Mesothelial cell of epicardium (in vitro differentiated cells): ENCODE results near the gene TTLL6. TPM values are rescaled to one million over a fixed set of nuclear protein-coding genes. Genes with fewer than 3 reads are reported as not detected.
"Not testable (repeated sequence)": the region's sequence is repeated elsewhere in the genome, so short reads cannot be mapped to it uniquely, and the experiment has no call there.

Experiments
- DNase-seq, 2 experiments: peaks; one replicate each; pipeline ENCODE4 v3.0.0; 2021; ENCODE audit warnings: low spot score in 2 of 2; ENCODE audit not compliant: unreplicated experiment in 2 of 2
- H3K27ac Mint-ChIP-seq: 2 replicates; pipeline ENCODE4 v1.8.0; 2021; ENCODE audit warnings: mixed read lengths
- H3K27me3 Mint-ChIP-seq: 2 replicates; pipeline ENCODE4 v1.8.0; 2021; ENCODE audit warnings: low read depth, mixed read lengths
- H3K36me3 Mint-ChIP-seq: 2 replicates; pipeline ENCODE4 v1.8.0; 2021; ENCODE audit warnings: mixed read lengths
- H3K4me1 Mint-ChIP-seq: 2 replicates; pipeline ENCODE4 v1.8.0; 2021; ENCODE audit warnings: mixed read lengths
- H3K4me3 Mint-ChIP-seq: 2 replicates; pipeline ENCODE4 v1.8.0; 2021; ENCODE audit warnings: mild to moderate bottlenecking, moderate library complexity, mixed read lengths
- H3K9me3 Mint-ChIP-seq: 2 replicates; pipeline ENCODE4 v1.8.0; 2021; ENCODE audit warnings: mixed read lengths
- CTCF ChIP-seq: fragments of 200-600 bp; sonication (generic); IDR thresholded peaks from one replicate; pipeline ENCODE4 v1.5.0; 2021; ENCODE audit warnings: antibody characterized with exemption; ENCODE audit not compliant: unreplicated experiment
- total RNA-seq: library from RNA; stranded (reverse); gene quantifications from 3 replicates; pipeline ENCODE4 v1.2.1, GENCODE V29; 2021

The TTLL6 gene
- total RNA-seq, 1 donor from 2014 or later: not detected

DNA sequence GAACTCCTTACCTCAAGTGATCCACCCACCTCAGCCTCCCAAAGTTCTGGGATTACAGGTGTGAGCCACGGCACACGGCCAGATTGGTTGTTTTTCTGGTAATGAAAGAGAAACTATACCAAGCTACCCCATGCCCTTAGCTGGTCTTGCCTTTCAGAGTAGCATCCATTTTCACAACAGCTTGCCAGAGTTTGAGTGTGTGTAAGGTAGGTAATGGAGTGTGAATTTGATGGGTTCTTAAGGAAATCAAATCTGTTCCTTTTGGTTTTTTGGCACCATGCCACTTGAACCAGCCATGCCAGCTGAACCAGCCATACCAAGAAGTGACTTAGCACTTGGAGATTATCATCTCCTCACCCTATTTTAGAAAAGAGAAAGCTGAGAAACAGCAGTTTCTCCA, 18.9 kb upstream of the TTLL6 start:
- Mint-ChIP-seq H3K27ac (no peak overlapping the region), H3K4me1 (peaks cover 11% of the 10 kb centered on the region), H3K27me3 (no peaks in the 10 kb centered on the region), H3K9me3 (no peaks in the 10 kb centered on the region), H3K4me3 (no peak overlapping the region), H3K36me3 (no peaks in the 10 kb centered on the region)
- DNase-seq: no peak
- TF ChIP-seq CTCF: no peak

DNA sequence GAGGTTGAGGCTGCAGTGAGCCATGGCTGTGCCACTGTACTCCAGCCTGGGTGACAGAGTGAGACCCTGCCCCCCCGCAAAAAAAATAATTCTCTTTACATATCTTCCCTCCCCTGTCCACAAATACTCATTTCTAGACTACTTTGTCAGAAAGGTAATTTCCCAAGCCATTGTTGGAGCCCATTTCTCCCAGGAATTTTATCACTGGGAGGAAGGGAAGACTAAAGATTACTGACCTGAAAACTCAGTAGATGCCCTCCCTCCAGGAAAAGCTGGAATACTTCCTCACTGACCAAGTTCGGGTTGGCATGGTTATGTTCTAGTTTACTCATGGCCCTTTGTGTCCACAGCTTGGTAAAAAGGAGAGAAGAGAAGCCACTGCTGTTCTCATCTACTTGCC, 17.9 kb upstream of the TTLL6 start:
- no peak for DNase-seq
- Mint-ChIP-seq H3K4me3 (no peak overlapping the region), H3K4me1 (peaks cover 4% of the 10 kb centered on the region), H3K36me3 (no peaks in the 10 kb centered on the region), H3K27ac (no peak overlapping the region), H3K27me3 (no peaks in the 10 kb centered on the region), H3K9me3 (no peaks in the 10 kb centered on the region)
- no peak for TF ChIP-seq CTCF

DNA sequence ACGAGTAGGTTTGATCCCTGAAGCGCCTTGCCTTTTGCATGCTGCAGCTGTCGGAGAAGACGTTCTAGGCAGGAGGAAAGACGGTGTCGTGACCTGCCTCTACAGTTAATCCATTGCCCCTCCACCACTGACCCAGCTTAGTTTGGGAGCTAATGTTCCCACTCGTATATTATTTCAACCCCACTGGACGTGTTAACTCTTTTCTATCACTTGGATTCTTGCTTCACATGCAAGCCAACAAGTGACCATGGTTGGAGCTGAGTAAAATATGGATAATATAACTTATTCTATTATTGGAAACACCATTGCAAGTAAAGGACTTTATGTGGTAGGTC, 14.5 kb upstream of the TTLL6 start:
- H3K9me3 Mint-ChIP-seq: no peaks in the 10 kb centered on the region
- no peaks in the 10 kb centered on the region for H3K27me3 Mint-ChIP-seq
- no peaks in the 10 kb centered on the region for H3K36me3 Mint-ChIP-seq
- no peak for TF ChIP-seq CTCF
- H3K4me3 Mint-ChIP-seq: peak overlapping the region; percentile 99
- no peak for DNase-seq
- H3K4me1 Mint-ChIP-seq: peaks cover 4% of the 10 kb centered on the region
- peak overlapping the region; percentile 86 for H3K27ac Mint-ChIP-seq

GRCh38 chr17:48830840-48831548, 14.0 kb upstream of the TTLL6 start, which contains the start of gene CALCOCO2:
TSS of gene CALCOCO2 (plus strand) at chr17:48831035. CDS start at chr17:48841708, 10,673 bp downstream.
- H3K4me3 Mint-ChIP-seq: peak within 1 kb of the TSS; percentile 99
- no peaks in the 10 kb centered on the region for H3K27me3 Mint-ChIP-seq
- peaks cover 4% of the 10 kb centered on the region for H3K4me1 Mint-ChIP-seq
- H3K36me3 Mint-ChIP-seq: no peaks in the 10 kb centered on the region
- DNase-seq: peak; percentile 89
- H3K27ac Mint-ChIP-seq: peak within 1 kb of the TSS; percentile 99
- no peak for TF ChIP-seq CTCF
- no peaks in the 10 kb centered on the region for H3K9me3 Mint-ChIP-seq

DNA sequence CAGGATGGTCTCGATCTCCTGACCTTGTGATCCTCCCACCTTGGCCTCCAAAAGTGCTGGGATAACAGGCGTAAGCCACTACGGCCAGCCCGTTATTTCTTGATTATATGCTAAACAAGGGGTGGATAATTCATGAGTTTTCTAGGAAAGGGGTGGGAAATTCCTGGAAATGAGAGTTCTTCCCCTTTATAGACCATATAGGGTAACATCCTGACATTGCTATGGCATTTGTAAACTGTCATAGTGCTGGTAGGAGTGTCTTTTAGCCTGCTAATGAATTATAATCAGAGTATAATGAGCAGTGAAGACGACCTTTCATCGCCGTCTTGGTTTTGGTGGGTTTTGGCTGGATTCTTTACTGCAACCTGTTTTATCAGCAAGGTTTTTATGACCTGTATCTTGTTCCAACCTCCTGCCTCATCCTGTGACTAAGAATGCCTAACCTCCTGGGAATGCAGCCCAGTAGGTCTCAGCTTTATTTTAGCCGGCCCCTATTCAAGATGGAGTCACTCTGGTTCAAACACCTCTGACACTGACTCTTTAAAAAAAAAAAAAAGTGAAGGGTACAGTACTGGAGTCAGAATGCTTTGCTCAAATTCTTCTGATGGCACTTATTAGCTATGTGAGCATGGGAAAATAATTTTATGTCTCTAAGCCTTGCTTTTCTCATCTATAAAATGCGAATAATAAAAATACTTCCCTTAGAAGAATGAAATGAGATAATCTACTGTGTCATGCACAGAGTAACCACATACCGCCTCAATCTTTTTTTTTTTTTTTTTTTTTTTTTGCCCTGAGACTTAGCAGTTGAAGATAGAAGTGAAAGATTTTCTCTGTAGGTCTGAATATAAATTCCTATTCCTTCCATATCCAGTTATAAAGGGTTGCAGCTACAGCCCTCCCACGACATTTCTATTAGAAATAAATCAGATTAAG, 8.7 kb upstream of the TTLL6 start:
- DNase-seq: no peak
- peak overlapping the region; percentile 34 for H3K27ac Mint-ChIP-seq
- H3K9me3 Mint-ChIP-seq: no peaks in the 10 kb centered on the region
- H3K4me3 Mint-ChIP-seq: no peak overlapping the region
- peaks cover 3% of the 10 kb centered on the region for H3K4me1 Mint-ChIP-seq
- H3K27me3 Mint-ChIP-seq: peaks cover under 1% of the 10 kb centered on the region
- H3K36me3 Mint-ChIP-seq: no peaks in the 10 kb centered on the region
- TF ChIP-seq CTCF: no peak

DNA sequence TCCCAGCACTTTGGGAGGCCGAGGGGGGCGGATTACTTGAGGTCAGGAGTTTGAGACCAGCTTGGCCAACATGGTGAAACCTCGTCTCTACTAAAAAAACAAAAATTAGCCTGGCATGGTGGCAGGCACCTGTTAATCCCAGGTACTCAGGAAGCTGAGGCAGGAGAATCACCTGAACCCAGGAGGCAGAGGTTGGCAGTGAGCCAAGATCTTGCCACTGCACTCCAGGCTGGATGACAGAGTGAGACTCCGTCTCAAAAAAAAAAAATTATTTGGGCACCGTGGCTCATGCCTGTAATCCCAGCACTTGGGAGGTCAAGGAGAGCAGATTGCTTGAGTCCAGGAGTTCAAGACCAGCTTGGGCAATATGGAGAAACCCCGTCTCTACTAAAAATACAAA, 3.9 kb upstream of the TTLL6 start:
- DNase-seq, H3K4me3 Mint-ChIP-seq, H3K36me3 Mint-ChIP-seq, H3K27ac Mint-ChIP-seq, H3K9me3 Mint-ChIP-seq: not testable (repeated sequence)
- peaks cover 35% of the 10 kb centered on the region for H3K27me3 Mint-ChIP-seq
- peaks cover 11% of the 10 kb centered on the region for H3K4me1 Mint-ChIP-seq
